ENCODE results near the gene CERCAM.

- TF ChIP-seq CTCF (conservative IDR thresholded peaks at IDR 0.05; ENCODE audit: low read depth, low read length) (no peak), EZH2 (IDR thresholded peaks at IDR 0.05; ENCODE audit: low read length, unreplicated experiment) (no peak), EZH2phosphoT487 (IDR thresholded peaks at IDR 0.05; ENCODE audit: borderline replicate concordance, low read length) (no peak)
These were observed 52.4 kb downstream of the CERCAM start for GRCh38 chr9:128473104-128473503.

Data from PC-3 (cell line).